Panc1 (cell line): ENCODE measurements around the gene ATP8B3. TPM values are rescaled to one million over a fixed set of nuclear protein-coding genes. Genes with fewer than 3 reads are reported as not detected.

Experiments used
- ATAC-seq: fragments of 200-7000 bp; cut with Tn5 transposase; 2 replicates; pipeline ENCODE4 v1.9.1; 2020; ENCODE audit warnings: mild to moderate bottlenecking, moderate library complexity
- BruUV-seq: library from RNA; stranded (reverse); fragments of 400-500 nt; replicated peaks from 2 replicates; lab custom pipeline; 2021; lab: Mats Ljungman, UMichigan
- CTCF ChIA-PET: fragments of 300-600 bp; sonication (Branson Sonifier 250); formaldehyde crosslinking; loops from one replicate; lab custom pipeline; 2022; ENCODE audit warnings: antibody characterized with exemption; lab: Charles Lee
- POLR2A ChIA-PET: fragments of 300-600 bp; sonication (Branson Sonifier 250); formaldehyde crosslinking; loops from one replicate; lab custom pipeline; 2022; ENCODE audit warnings: antibody characterized with exemption; lab: Charles Lee
- DNase-seq: peaks from one replicate; pipeline ENCODE4 v3.0.0-alpha.2; 2010; ENCODE audit warnings: low read depth, low spot score
- H3K27ac ChIP-seq: 2 replicates; pipeline ENCODE4 v1.5.1; 2011; ENCODE audit warnings: mild to moderate bottlenecking, low read length, inconsistent platforms
- H3K27me3 ChIP-seq: fragments of 200-500 bp; sonication (Bioruptor generic); 2 replicates; pipeline ENCODE4 v1.6.0; 2014; ENCODE audit warnings: low read length, inconsistent platforms; ENCODE audit not compliant: control insufficient read depth, insufficient read depth
- H3K36me3 ChIP-seq: fragments of 200-500 bp; sonication (Bioruptor generic); 2 replicates; pipeline ENCODE4 v1.5.1; 2014; ENCODE audit warnings: inconsistent platforms, mild to moderate bottlenecking, low read length, moderate library complexity; ENCODE audit not compliant: control insufficient read depth, insufficient read depth
- H3K4me1 ChIP-seq: 2 replicates; pipeline ENCODE4 v1.5.1; 2011; ENCODE audit warnings: inconsistent platforms, mild to moderate bottlenecking, low read length, moderate library complexity; ENCODE audit not compliant: control insufficient read depth, insufficient read depth
- H3K4me3 ChIP-seq, 2 experiments: 2 replicates each; pipeline ENCODE4 v1.5.1; 2011 to 2012; ENCODE audit warnings: low read depth in 2 of 2, low read length in 2 of 2, mild to moderate bottlenecking in 2 of 2, inconsistent platforms in 1 of 2, moderate library complexity in 1 of 2
- H3K9me3 ChIP-seq: fragments of 200-500 bp; sonication (Bioruptor generic); 2 replicates; pipeline ENCODE4 v1.5.1; 2014; ENCODE audit warnings: low read depth, mild to moderate bottlenecking, inconsistent platforms, low read length, moderate library complexity; ENCODE audit not compliant: control insufficient read depth, insufficient read depth
- POLR2AphosphoS5 ChIP-seq: IDR thresholded peaks from 2 replicates; pipeline ENCODE4 v1.6.1; 2012; ENCODE audit warnings: mild to moderate bottlenecking, low read depth, low read length, moderate library complexity
- SIN3A ChIP-seq: IDR thresholded peaks from 2 replicates; pipeline ENCODE4 v1.6.1; 2012; ENCODE audit warnings: low read depth, mild to moderate bottlenecking, low read length, moderate library complexity, borderline replicate concordance; ENCODE audit not compliant: insufficient read depth
- TCF7L2 ChIP-seq: IDR thresholded peaks from 2 replicates; pipeline ENCODE4 v1.6.1; 2011; ENCODE audit warnings: mild to moderate bottlenecking, low read depth, low read length, inconsistent platforms
- in situ Hi-C: cut with HindIII; loops from 2 replicates; pipeline ENCODE4 v1.10.0; 2016; ENCODE audit warnings: low sequenced_read_pairs, low pct_unique_long_range_greater_than_20kb
- intact Hi-C: fragments of 100-400 bp; cut with micrococcal nuclease; formaldehyde crosslinking; loops from one replicate; pipeline ENCODE4 v1.10.0; 2022; ENCODE audit not compliant: unreplicated experiment
- total RNA-seq: library from RNA; stranded (reverse); gene quantifications from one replicate; pipeline ENCODE4 v1.2.1, GENCODE V29; 2021; ENCODE audit not compliant: unreplicated experiment
- TF ChIP-seq, protein P1 (sequence below): fragments of 450-650 bp; IDR thresholded peaks from 2 replicates; pipeline ENCODE4 v1.5.1; 2017; ENCODE audit warnings: mild to moderate bottlenecking
- TF ChIP-seq, protein P2 (sequence below), 2 experiments: IDR thresholded peaks; 2 replicates each; pipeline ENCODE4 v1.6.1; 2011 to 2012; ENCODE audit warnings: low read depth in 2 of 2, control low read depth in 1 of 2, low read length in 1 of 2, mild to moderate bottlenecking in 1 of 2, moderate library complexity in 1 of 2; ENCODE audit not compliant: insufficient read depth in 1 of 2

The ATP8B3 gene
- total RNA-seq, 1 experiment from 2014 or later: 67.7 TPM

DNA sequence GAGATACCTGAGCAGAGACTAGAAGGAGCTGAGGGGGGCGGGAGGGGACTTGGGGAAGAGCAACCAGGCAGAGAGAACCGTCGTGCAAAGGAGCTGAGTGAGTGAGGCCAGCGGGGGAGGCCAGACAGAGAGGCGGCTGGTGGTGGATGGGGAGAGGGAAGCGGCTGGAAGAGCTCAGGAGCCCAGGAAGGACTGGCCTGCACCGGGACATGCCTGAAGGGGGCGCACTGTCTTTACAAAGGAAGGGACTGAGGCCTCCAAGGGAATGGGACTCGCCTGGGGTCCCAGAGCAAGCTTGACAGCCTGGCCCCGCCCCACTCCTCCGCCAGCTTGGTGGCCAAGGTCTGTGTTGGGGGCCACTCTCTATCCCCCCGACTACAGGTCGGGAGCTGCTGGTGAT, 43.8 kb downstream of the ATP8B3 start:
- H3K36me3 ChIP-seq: no peaks in the 10 kb centered on the region
- ATAC-seq (no peak), DNase-seq (no peak)
- H3K4me1 ChIP-seq: peaks cover 20% of the 10 kb centered on the region
- no peak overlapping the region for H3K27ac ChIP-seq
- H3K9me3 ChIP-seq: no peaks in the 10 kb centered on the region
- CTCF ChIA-PET: interaction anchor here (0.6 to 0.9 kb wide), 5 partner anchors 12 to 98 kb away, joined by 3 to 8 read pairs (median 3); no protein-coding TSS in a partner anchor
- no peak for TF ChIP-seq POLR2AphosphoS5
- TF ChIP-seq TCF7L2: no peak
- TF ChIP-seq, protein P1, sequence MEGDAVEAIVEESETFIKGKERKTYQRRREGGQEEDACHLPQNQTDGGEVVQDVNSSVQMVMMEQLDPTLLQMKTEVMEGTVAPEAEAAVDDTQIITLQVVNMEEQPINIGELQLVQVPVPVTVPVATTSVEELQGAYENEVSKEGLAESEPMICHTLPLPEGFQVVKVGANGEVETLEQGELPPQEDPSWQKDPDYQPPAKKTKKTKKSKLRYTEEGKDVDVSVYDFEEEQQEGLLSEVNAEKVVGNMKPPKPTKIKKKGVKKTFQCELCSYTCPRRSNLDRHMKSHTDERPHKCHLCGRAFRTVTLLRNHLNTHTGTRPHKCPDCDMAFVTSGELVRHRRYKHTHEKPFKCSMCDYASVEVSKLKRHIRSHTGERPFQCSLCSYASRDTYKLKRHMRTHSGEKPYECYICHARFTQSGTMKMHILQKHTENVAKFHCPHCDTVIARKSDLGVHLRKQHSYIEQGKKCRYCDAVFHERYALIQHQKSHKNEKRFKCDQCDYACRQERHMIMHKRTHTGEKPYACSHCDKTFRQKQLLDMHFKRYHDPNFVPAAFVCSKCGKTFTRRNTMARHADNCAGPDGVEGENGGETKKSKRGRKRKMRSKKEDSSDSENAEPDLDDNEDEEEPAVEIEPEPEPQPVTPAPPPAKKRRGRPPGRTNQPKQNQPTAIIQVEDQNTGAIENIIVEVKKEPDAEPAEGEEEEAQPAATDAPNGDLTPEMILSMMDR: no peak; the same call in 1 of the 2 replicates
- TF ChIP-seq, protein P2, sequence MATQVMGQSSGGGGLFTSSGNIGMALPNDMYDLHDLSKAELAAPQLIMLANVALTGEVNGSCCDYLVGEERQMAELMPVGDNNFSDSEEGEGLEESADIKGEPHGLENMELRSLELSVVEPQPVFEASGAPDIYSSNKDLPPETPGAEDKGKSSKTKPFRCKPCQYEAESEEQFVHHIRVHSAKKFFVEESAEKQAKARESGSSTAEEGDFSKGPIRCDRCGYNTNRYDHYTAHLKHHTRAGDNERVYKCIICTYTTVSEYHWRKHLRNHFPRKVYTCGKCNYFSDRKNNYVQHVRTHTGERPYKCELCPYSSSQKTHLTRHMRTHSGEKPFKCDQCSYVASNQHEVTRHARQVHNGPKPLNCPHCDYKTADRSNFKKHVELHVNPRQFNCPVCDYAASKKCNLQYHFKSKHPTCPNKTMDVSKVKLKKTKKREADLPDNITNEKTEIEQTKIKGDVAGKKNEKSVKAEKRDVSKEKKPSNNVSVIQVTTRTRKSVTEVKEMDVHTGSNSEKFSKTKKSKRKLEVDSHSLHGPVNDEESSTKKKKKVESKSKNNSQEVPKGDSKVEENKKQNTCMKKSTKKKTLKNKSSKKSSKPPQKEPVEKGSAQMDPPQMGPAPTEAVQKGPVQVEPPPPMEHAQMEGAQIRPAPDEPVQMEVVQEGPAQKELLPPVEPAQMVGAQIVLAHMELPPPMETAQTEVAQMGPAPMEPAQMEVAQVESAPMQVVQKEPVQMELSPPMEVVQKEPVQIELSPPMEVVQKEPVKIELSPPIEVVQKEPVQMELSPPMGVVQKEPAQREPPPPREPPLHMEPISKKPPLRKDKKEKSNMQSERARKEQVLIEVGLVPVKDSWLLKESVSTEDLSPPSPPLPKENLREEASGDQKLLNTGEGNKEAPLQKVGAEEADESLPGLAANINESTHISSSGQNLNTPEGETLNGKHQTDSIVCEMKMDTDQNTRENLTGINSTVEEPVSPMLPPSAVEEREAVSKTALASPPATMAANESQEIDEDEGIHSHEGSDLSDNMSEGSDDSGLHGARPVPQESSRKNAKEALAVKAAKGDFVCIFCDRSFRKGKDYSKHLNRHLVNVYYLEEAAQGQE (IDR thresholded peaks at IDR 0.05; ENCODE audit: insufficient read depth in 1 of 2, low read depth in 2 of 2, low read length in 1 of 2): no peak
- TF ChIP-seq SIN3A: no peak
- in situ Hi-C loops (no loop called here), intact Hi-C loops (no loop called here)
- POLR2A ChIA-PET: interaction anchor here (0.5 kb wide), 1 partner anchor 88 kb away, joined by 5 read pairs; no protein-coding TSS in a partner anchor
- H3K27me3 ChIP-seq: no peaks in the 10 kb centered on the region
- H3K4me3 ChIP-seq: no peak overlapping the region
- BruUV-seq: no TSS peak

DNA sequence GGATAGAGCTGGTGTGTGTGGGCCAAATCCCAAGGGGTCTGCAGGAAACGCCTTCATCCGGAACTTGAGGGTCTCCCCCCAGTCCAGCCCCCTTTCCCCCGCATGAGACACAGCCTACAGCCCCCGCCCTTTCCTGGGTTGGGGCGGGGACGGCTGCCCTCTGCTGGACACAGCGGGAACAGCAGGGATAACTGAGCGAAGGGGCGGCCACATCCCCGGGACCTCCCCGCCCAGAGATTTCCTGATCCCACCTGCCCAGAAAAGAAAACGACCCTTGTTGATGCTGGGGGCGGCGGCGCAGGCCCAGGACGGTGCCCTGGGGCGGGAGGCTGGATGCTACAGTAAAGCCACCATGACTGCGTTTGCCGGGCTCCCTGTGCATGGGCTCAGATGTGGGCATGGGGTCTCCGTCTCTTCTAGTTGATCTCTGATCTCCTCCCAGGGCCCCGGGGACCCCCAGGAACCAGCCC, 44.6 kb downstream of the ATP8B3 start:
- no peak for DNase-seq
- no peak overlapping the region for H3K4me3 ChIP-seq
- peak overlapping the region; percentile 69 for H3K27ac ChIP-seq
- peak; percentile 35 for ATAC-seq
- intact Hi-C loops (no loop called here), in situ Hi-C loops (no loop called here)
- BruUV-seq: no TSS peak
- peaks cover 18% of the 10 kb centered on the region for H3K4me1 ChIP-seq
- no peaks in the 10 kb centered on the region for H3K9me3 ChIP-seq
- POLR2A ChIA-PET: interaction anchor here (0.6 kb wide), 1 partner anchor 159 kb away, joined by 5 read pairs; no protein-coding TSS in a partner anchor
- CTCF ChIA-PET: interaction anchor here (0.6 kb wide), 1 partner anchor 22 kb away, joined by 8 read pairs; no protein-coding TSS in a partner anchor
- H3K36me3 ChIP-seq: no peaks in the 10 kb centered on the region
- H3K27me3 ChIP-seq: no peaks in the 10 kb centered on the region
- TF ChIP-seq, protein P2 (IDR thresholded peaks at IDR 0.05; ENCODE audit: insufficient read depth in 1 of 2, low read depth in 2 of 2, low read length in 1 of 2): no peak
- TF ChIP-seq, protein P1: peak; percentile 91
